Esophagus (tissue), 2 donors: ENCODE measurements around the gene BPHL. TPM values are rescaled to one million over a fixed set of nuclear protein-coding genes. Genes with fewer than 3 reads are reported as not detected.
"Not testable (repeated sequence)": the region's sequence is repeated elsewhere in the genome, so short reads cannot be mapped to it uniquely, and the experiment has no call there.

Experiments used
- H3K27ac ChIP-seq, 2 donors: one replicate each; pipeline ENCODE4 v1.5.1; 2013; ENCODE audit warnings: low read depth in 2 of 2, mild to moderate bottlenecking in 2 of 2, inconsistent platforms in 1 of 2, low read length in 1 of 2, moderate library complexity in 1 of 2
- H3K27me3 ChIP-seq, 2 donors: one replicate each; pipeline ENCODE4 v1.6.1; 2013; ENCODE audit warnings: low read length in 2 of 2, control low read depth in 1 of 2, mild to moderate bottlenecking in 1 of 2; ENCODE audit not compliant: insufficient read depth in 2 of 2, control insufficient read depth in 1 of 2
- H3K36me3 ChIP-seq, 2 donors: one replicate each; pipeline ENCODE4 v1.6.1; 2013; ENCODE audit warnings: low read length in 1 of 2; ENCODE audit not compliant: control insufficient read depth in 2 of 2, insufficient read depth in 2 of 2
- H3K4me1 ChIP-seq, 2 donors: one replicate each; pipeline ENCODE4 v1.6.1; 2013; ENCODE audit warnings: low read length in 1 of 2; ENCODE audit not compliant: control insufficient read depth in 2 of 2, insufficient read depth in 2 of 2
- H3K4me3 ChIP-seq, 2 donors: one replicate each; pipeline ENCODE4 v1.5.1; 2013; ENCODE audit warnings: low read length in 2 of 2, mild to moderate bottlenecking in 2 of 2, low read depth in 1 of 2, moderate library complexity in 1 of 2
- H3K9me3 ChIP-seq, 2 donors: one replicate each; pipeline ENCODE4 v1.6.1; 2013; ENCODE audit warnings: mild to moderate bottlenecking in 2 of 2, low read depth in 1 of 2, low read length in 1 of 2, moderate library complexity in 1 of 2; ENCODE audit not compliant: control insufficient read depth in 2 of 2, insufficient read depth in 1 of 2
- WGBS, 2 donors: extraction: QIAGEN DNeasy Blood & Tissue Kit; methylation state at CpG; one replicate each; pipeline ENCODE4 v1.1.7; 2013; 5-methylcytosine and 5-hydroxymethylcytosine counted together
- polyA plus RNA-seq, 2 donors: library from polyadenylated mRNA; stranded (reverse); fragments of 200-250 nt; gene quantifications; one replicate each; pipeline ENCODE4 v1.2.3, GENCODE V29; 2013
- donor health status: healthy with polysubstance abuse.
- donor health status: Bipolar disorder and iron deficiency.

Gene BPHL
- polyA plus RNA-seq, 2 donors = 12.5 to 13.2 TPM

DNA sequence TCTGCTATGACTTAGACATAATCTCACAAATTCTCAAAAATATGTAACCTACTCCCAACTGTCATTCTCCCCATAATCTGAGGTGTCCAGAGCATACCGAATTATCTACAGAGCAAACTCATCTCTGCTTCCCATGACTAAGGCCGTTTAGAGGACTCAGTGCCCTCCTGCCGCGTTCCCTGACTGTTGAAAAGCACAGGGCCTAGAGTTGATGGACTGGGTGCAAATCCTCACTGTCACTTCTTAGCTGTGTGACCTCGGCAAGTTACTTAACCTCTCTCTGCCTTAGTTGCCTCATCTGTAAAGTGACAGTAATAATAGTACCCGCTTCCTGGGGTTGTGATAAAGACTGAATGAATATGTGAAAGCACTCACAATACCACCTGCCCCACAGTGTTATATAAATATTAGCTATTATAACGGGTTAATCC, 43.6 kb downstream of the BPHL start:
- no peak overlapping the region for H3K4me3 ChIP-seq

GRCh38 chr6:3162565-3163247, 44.2 kb downstream of the BPHL start:
- WGBS, 2 donors = 0% methylated on average over 68 to 74 of the region's 74 CpGs
- Histone ChIP-seq H3K36me3 (no peaks in the 10 kb centered on the region), H3K4me3 (peak overlapping the region; percentile 50 to 58), H3K4me1 (no peaks in the 10 kb centered on the region), H3K27me3 (no peaks in the 10 kb centered on the region), H3K27ac (peak overlapping the region; percentile 95 to 97), H3K9me3 (no peaks in the 10 kb centered on the region)

More for the DNA sequence above, 43.6 kb downstream of the BPHL start:
- Histone ChIP-seq H3K9me3 (no peaks in the 10 kb centered on the region), H3K36me3 (no peaks in the 10 kb centered on the region), H3K27me3 (no peaks in the 10 kb centered on the region), H3K27ac (peak overlapping the region; percentile 61 to 97), H3K4me1 (no peaks in the 10 kb centered on the region)
- WGBS, 2 donors = 48 to 57% methylated on average over 7 of the region's 7 CpGs

DNA sequence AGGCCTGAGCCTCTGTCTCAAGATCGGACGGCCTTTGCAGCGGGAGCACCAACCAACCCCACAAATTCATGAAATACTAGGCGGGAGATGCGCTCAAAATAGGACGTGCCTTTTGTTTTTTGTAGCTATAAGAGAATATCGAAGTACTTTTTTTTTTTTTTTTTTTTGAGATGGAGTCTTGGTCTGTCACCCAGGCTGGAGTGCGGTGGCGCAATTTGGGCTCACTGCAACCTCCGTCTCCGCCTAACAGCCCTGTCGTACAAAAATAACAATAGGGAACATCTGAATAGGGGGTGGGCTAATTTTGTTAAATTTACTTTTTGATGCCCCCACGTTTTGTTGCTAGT, 44.7 kb downstream of the BPHL start:
- Histone ChIP-seq H3K4me3 (peak overlapping the region; percentile 15 to 50), H3K4me1 (no peaks in the 10 kb centered on the region), H3K27me3 (no peaks in the 10 kb centered on the region), H3K36me3 (no peaks in the 10 kb centered on the region), H3K9me3 (no peaks in the 10 kb centered on the region), H3K27ac (peak overlapping the region; percentile 95 to 97)
- 14 to 18% methylated on average over 13 of the region's 13 CpGs for WGBS, 2 donors

- no peaks in the 10 kb centered on the region for H3K36me3 ChIP-seq
- no peaks in the 10 kb centered on the region for H3K9me3 ChIP-seq
- 93 to 95% methylated on average over 6 of the region's 6 CpGs for WGBS, 2 donors
- H3K4me3 ChIP-seq = no peak overlapping the region
- no peaks in the 10 kb centered on the region for H3K4me1 ChIP-seq
- H3K27ac ChIP-seq = no peak overlapping the region
- no peaks in the 10 kb centered on the region for H3K27me3 ChIP-seq
These were observed 45.9 kb downstream of the BPHL start for GRCh38 chr6:3164388-3164787.

DNA sequence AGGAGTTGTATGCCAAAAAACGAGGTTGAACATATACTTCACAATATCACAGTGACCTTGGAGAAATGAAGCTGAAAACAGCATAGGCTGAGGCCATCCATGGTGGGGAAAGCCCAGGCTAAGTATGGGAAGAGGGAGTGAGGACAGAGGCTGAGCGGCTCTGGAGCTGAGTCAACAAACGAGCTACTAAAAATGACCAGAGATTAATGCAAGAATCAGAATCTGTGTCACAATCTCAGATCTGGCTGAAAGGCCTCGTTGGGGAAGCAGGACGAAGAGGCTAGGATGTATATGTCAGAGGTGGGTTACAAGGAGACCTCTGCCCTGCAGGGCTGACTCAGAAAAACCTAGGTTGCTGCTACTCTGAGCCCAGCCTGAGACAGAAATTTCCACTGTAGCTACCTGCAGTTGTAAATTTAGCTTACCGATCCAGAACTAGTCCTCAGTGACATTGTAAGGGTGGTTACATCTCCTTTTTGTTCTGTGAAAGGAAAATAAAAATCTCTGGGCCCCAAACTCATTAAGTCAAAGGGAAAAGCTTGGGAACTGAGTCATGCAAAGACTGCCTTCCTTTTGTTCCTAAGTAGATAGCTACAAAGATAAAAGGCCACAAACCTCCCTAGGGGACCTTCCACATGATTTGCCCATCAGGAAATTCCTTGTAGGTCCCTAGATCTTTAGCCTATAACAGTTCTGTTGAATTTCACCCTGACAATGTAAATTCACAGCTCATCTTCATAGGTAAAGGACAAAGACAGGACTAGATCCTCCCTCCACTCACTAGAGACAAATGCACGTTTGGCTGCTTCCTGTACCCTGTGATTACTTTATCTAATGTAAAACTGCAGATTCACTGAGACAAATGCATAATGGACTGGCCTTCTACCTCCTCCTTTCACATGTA, 47.4 kb downstream of the BPHL start:
- Histone ChIP-seq H3K27me3 (no peaks in the 10 kb centered on the region), H3K4me1 (no peaks in the 10 kb centered on the region), H3K9me3 (no peaks in the 10 kb centered on the region), H3K4me3 (no peak overlapping the region), H3K27ac (no peak overlapping the region), H3K36me3 (no peaks in the 10 kb centered on the region)
- 75 to 76% methylated on average over 7 of the region's 7 CpGs for WGBS, 2 donors

- H3K4me1 ChIP-seq, H3K36me3 ChIP-seq, H3K27me3 ChIP-seq, H3K9me3 ChIP-seq, H3K27ac ChIP-seq, H3K4me3 ChIP-seq: not testable (repeated sequence)
- WGBS, 2 donors = 92 to 94% methylated on average over 10 of the region's 10 CpGs
These were observed 48.2 kb downstream of the BPHL start for GRCh38 chr6:3166535-3167225.

GRCh38 chr6:3168046-3168445, 49.5 kb downstream of the BPHL start:
- H3K4me3 ChIP-seq, H3K27ac ChIP-seq, H3K9me3 ChIP-seq, H3K27me3 ChIP-seq, H3K4me1 ChIP-seq, H3K36me3 ChIP-seq: not testable (repeated sequence)
- 94 to 96% methylated on average over 10 of the region's 10 CpGs for WGBS, 2 donors

GRCh38 chr6:3170676-3171075, 52.2 kb downstream of the BPHL start:
- H3K27me3 ChIP-seq, H3K9me3 ChIP-seq, H3K36me3 ChIP-seq, H3K4me3 ChIP-seq, H3K4me1 ChIP-seq, H3K27ac ChIP-seq: not testable (repeated sequence)
- WGBS, 2 donors = 93 to 97% methylated on average over 22 to 24 of the region's 24 CpGs

DNA sequence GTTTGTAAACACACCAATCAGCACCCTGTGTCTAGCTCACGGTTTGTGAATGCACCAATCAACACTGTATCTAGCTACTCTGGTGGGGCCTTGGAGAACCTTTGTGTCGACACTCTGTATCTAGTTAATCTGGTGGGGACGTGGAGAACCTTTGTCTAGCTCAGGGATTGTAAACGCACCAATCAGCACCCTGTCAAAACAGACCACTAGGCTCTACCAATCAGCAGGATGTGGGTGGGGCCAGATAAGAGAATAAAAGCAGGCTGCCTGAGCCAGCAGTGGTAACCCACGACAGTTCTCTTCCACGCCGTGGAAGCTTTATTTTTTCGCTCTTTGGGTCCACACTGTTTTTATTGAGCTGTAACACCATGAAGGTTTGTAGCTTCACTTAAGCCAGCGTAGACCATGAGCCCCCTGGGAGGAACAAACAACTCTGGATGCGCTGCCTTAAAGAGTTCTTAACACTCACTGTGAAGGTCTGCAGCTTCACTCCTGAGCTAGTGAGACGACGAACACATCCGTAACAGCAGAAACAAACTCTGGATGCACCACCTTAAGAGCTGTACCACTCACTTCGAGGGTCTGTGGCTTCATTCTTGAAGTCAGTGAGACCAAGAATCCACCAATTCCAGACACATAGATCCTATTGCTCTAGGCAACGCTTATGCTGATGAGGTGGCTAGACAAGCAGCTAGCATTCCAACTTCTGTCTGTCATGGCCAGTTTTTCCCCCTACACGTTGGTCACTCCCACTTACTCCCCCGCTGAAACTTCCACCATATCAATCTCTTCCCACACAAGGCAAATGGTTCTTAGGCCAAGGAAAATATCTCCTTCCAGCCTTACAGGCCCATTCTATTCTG, 53.0 kb downstream of the BPHL start:
- 88 to 89% methylated on average over 17 of the region's 17 CpGs for WGBS, 2 donors

More for the DNA sequence above, 53.0 kb downstream of the BPHL start:
- H3K27me3 ChIP-seq, H3K9me3 ChIP-seq, H3K4me1 ChIP-seq, H3K36me3 ChIP-seq, H3K4me3 ChIP-seq, H3K27ac ChIP-seq: not testable (repeated sequence)
